HepG2 (cell line): ENCODE measurements around the gene SFXN5. TPM values are rescaled to one million over a fixed set of nuclear protein-coding genes. Genes with fewer than 3 reads are reported as not detected.

Experiments
- BCL6 ChIP-seq: IDR thresholded peaks from 2 replicates; pipeline ENCODE4 v1.6.1; 2016; ENCODE audit warnings: missing genetic modification reagents, missing compliant biosample characterization
- CBX2 ChIP-seq, 2 experiments: fragments of 200-600 bp in 1 of 2; sonication (generic); formaldehyde crosslinking in 1 of 2; IDR thresholded peaks; 2 replicates each; pipeline versions ENCODE4 v1.7.0 to v1.8.1; 2018 to 2022; ENCODE audit warnings: low read depth in 2 of 2, low read length in 1 of 2, mild to moderate bottlenecking in 1 of 2, missing genetic modification reagents in 1 of 2
- FOXA3 ChIP-seq: IDR thresholded peaks from 2 replicates; pipeline ENCODE4 v1.6.1; 2016; ENCODE audit warnings: missing genetic modification reagents, missing compliant biosample characterization
- GABPB1 ChIP-seq: IDR thresholded peaks from 2 replicates; pipeline ENCODE4 v1.6.1; 2016; ENCODE audit warnings: mild to moderate bottlenecking, missing genetic modification reagents, moderate library complexity, missing compliant biosample characterization
- HIVEP1 ChIP-seq: sonication (generic); formaldehyde crosslinking; IDR thresholded peaks from 2 replicates; pipeline ENCODE4 v1.4.0; 2020; ENCODE audit warnings: mild to moderate bottlenecking, missing genetic modification reagents
- HNRNPLL ChIP-seq: fragments of 200-400 bp; formaldehyde crosslinking; IDR thresholded peaks from 2 replicates; pipeline ENCODE4 v1.6.1; 2017; ENCODE audit warnings: mild to moderate bottlenecking, low read depth, low read length; ENCODE audit not compliant: poor library complexity, severe bottlenecking
- JUND ChIP-seq: sonication (generic); formaldehyde crosslinking; IDR thresholded peaks from 2 replicates; pipeline ENCODE4 v1.8.0; 2022; ENCODE audit warnings: mild to moderate bottlenecking, missing genetic modification reagents
- KAT7 ChIP-seq: IDR thresholded peaks from 2 replicates; pipeline ENCODE4 v1.6.1; 2018; ENCODE audit warnings: borderline replicate concordance, missing compliant biosample characterization
- KDM1A ChIP-seq: IDR thresholded peaks from 2 replicates; pipeline ENCODE4 v1.6.1; 2016; ENCODE audit warnings: missing compliant biosample characterization
- NFE2 ChIP-seq: sonication (generic); formaldehyde crosslinking; IDR thresholded peaks from 2 replicates; pipeline ENCODE4 v1.4.0; 2020; ENCODE audit warnings: missing genetic modification reagents
- NFIC ChIP-seq: IDR thresholded peaks from 2 replicates; pipeline ENCODE4 v1.6.1; 2012; ENCODE audit warnings: mild to moderate bottlenecking, low read length, inconsistent platforms
- NR2F1 ChIP-seq, 2 experiments: fragments of 450-650 bp in 1 of 2; formaldehyde crosslinking in 1 of 2; IDR thresholded peaks; 2 replicates each; pipeline versions ENCODE4 v1.5.0 to v1.6.1; 2016 to 2020; ENCODE audit warnings: mild to moderate bottlenecking in 1 of 2, missing compliant biosample characterization in 1 of 2, missing genetic modification reagents in 1 of 2, moderate library complexity in 1 of 2
- THAP9 ChIP-seq: sonication (generic); formaldehyde crosslinking; IDR thresholded peaks from 2 replicates; pipeline ENCODE4; 2020; ENCODE audit warnings: missing genetic modification reagents, mild to moderate bottlenecking, borderline replicate concordance
- TSC22D2 ChIP-seq: sonication (generic); formaldehyde crosslinking; IDR thresholded peaks from 2 replicates; pipeline ENCODE4 v1.5.1; 2020; ENCODE audit warnings: missing genetic modification reagents, mild to moderate bottlenecking, borderline replicate concordance
- ZNF121 ChIP-seq: sonication (generic); formaldehyde crosslinking; IDR thresholded peaks from 2 replicates; pipeline ENCODE4 v1.5.0; 2020; ENCODE audit warnings: mild to moderate bottlenecking, missing genetic modification reagents
- ZNF292 ChIP-seq: sonication (generic); formaldehyde crosslinking; IDR thresholded peaks from 2 replicates; pipeline ENCODE4 v1.8.1; 2022; ENCODE audit warnings: mild to moderate bottlenecking, low read depth, missing genetic modification reagents, borderline replicate concordance
- ZNF296 ChIP-seq: sonication (generic); formaldehyde crosslinking; conservative IDR thresholded peaks from 2 replicates; pipeline ENCODE4 v1.5.0; 2020; ENCODE audit warnings: mild to moderate bottlenecking, missing genetic modification reagents
- ZNF644 ChIP-seq: IDR thresholded peaks from 2 replicates; pipeline ENCODE4 v1.6.1; 2016; ENCODE audit warnings: low read depth
- ZNF646 ChIP-seq: sonication (generic); formaldehyde crosslinking; IDR thresholded peaks from 2 replicates; pipeline ENCODE4 v1.9.0; 2021; ENCODE audit warnings: mild to moderate bottlenecking, missing genetic modification reagents
- polyA plus RNA-seq, 8 experiments: library from polyadenylated mRNA; depleted of rRNA in 3 of 8; stranded (reverse) in 7 of 8; unstranded in 1 of 8; fragments of >200 nt; fragmentation: Illumina TruSeq in 4 of 8; extraction: Trizol in 4 of 8; gene quantifications; 2 replicates each; pipeline versions ENCODE4 v1.2.1 to v1.2.3, GENCODE V29; 2011 to 2016; ENCODE audit warnings: low read depth in 4 of 8, missing spikeins in 1 of 8, mixed read lengths in 1 of 8; ENCODE audit not compliant: insufficient read depth in 1 of 8
- total RNA-seq, 5 experiments: library from RNA; depleted of rRNA; stranded (reverse); fragments of >200 nt; fragmentation: Illumina TruSeq; extraction: Trizol; gene quantifications; 2 replicates each; pipeline ENCODE4 v1.2.3, GENCODE V29; 2016; ENCODE audit warnings: low read depth in 1 of 5

Gene SFXN5
- total and polyA plus RNA-seq, 2 of the 13 experiments (the other 11 are each of a cell fraction or from before 2014, with no cell fraction given), result 34.9 to 37.4 TPM

- TF ChIP-seq HIVEP1 (CRISPR knock-in tag) (peak; percentile 75), NR2F1 (CRISPR knock-in tag; IDR thresholded peaks at IDR 0.05) (peak; percentile 99 to 100), ZNF646 (CRISPR knock-in tag) (peak; percentile 58; the same call in 1 of the 2 replicates), KDM1A (CRISPR knock-in tag) (peak; percentile 85; the same call in 1 of the 2 replicates), ZNF292 (CRISPR knock-in tag) (peak; percentile 73; the same call in 1 of the 2 replicates), ZNF121 (CRISPR knock-in tag) (peak; percentile 75), KAT7 (CRISPR knock-in tag) (peak; percentile 81; the same call in 1 of the 2 replicates), BCL6 (CRISPR knock-in tag) (peak; percentile 77), ZNF644 (CRISPR knock-in tag) (peak; percentile 96), TSC22D2 (CRISPR knock-in tag) (no peak), ZNF296 (no peak), FOXA3 (CRISPR knock-in tag) (peak; percentile 91), CBX2 (IDR thresholded peaks at IDR 0.05; ENCODE audit: low read depth, low read length) (no peak), CBX2 (CRISPR knock-in tag; IDR thresholded peaks at IDR 0.05; ENCODE audit: low read depth) (peak; percentile 34; the same call in 1 of the 2 replicates), HNRNPLL (no peak), THAP9 (CRISPR knock-in tag) (peak; percentile 82; the same call in 1 of the 2 replicates), GABPB1 (CRISPR knock-in tag) (peak; percentile 68), NFE2 (CRISPR knock-in tag) (no peak), NFIC (0 out of 2 replicates have a peak, but pooled peaks have one; percentile 68), JUND (CRISPR knock-in tag) (peak; percentile 91)
Measured at GRCh38 chr2:73000808-73001570, 70.5 kb downstream of the SFXN5 start (continued).
